ENCODE measurements around the gene PRKAG3.
"Not testable (repeated sequence)": the region's sequence is repeated elsewhere in the genome, so short reads cannot be mapped to it uniquely, and the experiment has no call there.

The PRKAG3 gene

DNA sequence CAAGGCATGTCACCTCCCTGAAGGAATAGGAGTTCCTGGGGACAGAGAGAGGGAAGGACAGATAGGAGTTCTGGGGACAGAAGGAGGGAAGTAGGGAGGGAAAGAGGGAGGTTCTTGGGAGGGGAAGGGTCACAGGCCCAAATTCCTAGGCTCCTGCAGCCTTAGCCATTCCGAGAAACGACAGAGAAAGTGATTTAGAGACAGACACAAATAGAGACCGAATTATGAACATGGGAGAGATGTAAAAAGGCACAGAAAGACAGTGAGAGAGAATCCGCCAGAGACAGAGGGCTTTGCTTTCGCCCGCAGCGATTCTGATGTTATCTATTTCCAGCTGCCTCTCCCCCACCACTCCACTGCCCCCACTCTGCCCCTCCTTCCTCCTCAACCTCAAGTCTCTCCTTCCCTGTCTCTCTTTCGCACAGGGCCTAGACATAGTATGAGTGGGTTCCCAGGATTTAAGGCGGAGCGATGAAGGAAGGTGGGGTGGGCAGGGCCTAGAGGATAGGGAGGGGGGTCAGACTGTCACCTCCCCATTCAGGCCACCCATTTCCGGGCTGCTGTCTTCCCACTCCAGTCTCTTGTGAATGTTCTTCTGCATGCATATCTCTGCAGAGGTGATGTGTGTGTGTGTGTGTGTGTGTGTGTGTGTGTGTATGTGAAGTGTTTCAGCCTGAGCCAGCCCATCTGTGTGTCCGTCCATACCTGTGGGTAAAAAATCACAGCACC lies 24.7 kb upstream of the PRKAG3 start:
- Histone ChIP-seq H3K4me1 (ENCODE audit: control insufficient read depth in 5 of 5, insufficient read depth in 5 of 5, low read length in 5 of 5) (peaks cover 0 to 22% (median 17%) of the 10 kb centered on the region in 5 donors), H3K9me3 (ENCODE audit: control insufficient read depth in 5 of 5, low read length in 5 of 5) (no peaks in the 10 kb centered on the region), H3K9ac (ENCODE audit: low read length in 5 of 5) (no peak overlapping the region), H3K4me3 (ENCODE audit: low read depth in 1 of 5, low read length in 5 of 5) (no peak overlapping the region), H3K27me3 (ENCODE audit: control insufficient read depth in 5 of 5, insufficient read depth in 4 of 5, low read length in 5 of 5) (peaks cover 61 to 69% (median 63%) of the 10 kb centered on the region in 5 donors), H3K27ac (ENCODE audit: low read depth, low read length) (no peak overlapping the region), H3K36me3 (ENCODE audit: control insufficient read depth in 5 of 5, insufficient read depth in 5 of 5, low read length in 5 of 5) (no peaks in the 10 kb centered on the region)

DNA sequence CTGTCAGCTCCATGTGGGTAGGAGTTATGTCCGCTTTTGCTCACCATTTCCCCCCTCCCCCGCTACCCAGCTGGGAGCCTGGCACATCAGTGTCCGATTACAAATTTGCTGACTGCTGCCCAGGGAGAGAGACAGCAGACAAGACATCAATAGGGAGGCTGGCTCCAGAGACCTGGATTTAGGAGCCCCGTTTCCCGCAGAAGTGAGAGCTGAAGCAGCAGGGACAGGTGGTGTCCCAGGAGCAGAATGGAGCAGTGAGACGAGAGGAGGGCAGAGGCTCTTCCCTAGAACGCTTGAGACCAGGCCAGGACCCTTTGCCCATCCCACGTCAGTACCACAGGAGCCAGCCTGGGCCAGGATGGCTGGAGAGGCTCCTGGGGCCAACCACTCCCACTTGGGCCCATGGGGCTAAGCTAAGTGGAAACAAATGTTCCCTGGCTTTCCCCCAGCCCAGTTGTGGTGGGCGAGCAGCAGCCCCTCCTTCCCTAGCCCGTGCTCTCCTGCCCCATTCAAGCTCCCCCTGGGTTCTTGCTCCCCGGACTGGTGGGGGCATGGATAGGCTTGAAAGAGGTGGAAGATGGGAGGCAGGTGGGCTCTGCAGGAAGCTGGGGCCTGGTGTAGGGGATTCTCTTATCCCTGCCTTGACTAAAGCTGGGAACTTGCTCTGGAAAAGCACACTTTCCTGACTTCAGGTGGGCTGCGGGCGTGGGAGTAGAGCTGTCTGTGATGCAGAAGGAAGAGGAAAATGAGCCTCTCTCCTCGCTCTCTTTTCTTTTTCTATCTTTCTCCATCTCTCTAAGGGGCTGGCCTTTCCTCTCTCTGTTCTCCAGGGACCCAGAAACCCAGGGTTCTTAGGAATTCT lies 23.9 kb upstream of the PRKAG3 start:
- no peak overlapping the region for H3K4me3 ChIP-seq (ENCODE audit: low read depth in 1 of 5, low read length in 5 of 5)
- H3K9me3 ChIP-seq (ENCODE audit: control insufficient read depth in 5 of 5, low read length in 5 of 5), result no peaks in the 10 kb centered on the region
- peaks cover 0 to 16% (median 12%) of the 10 kb centered on the region in 5 donors for H3K4me1 ChIP-seq (ENCODE audit: control insufficient read depth in 5 of 5, insufficient read depth in 5 of 5, low read length in 5 of 5)
- no peak overlapping the region for H3K9ac ChIP-seq (ENCODE audit: low read length in 5 of 5)
- no peaks in the 10 kb centered on the region for H3K36me3 ChIP-seq (ENCODE audit: control insufficient read depth in 5 of 5, insufficient read depth in 5 of 5, low read length in 5 of 5)
- H3K27me3 ChIP-seq (ENCODE audit: control insufficient read depth in 5 of 5, insufficient read depth in 4 of 5, low read length in 5 of 5), result peaks cover 60 to 68% (median 62%) of the 10 kb centered on the region in 5 donors
- no peak overlapping the region for H3K27ac ChIP-seq (ENCODE audit: low read depth, low read length)

- H3K9ac ChIP-seq (ENCODE audit: low read length in 5 of 5), result no peak overlapping the region
- no peaks in the 10 kb centered on the region for H3K36me3 ChIP-seq (ENCODE audit: control insufficient read depth in 5 of 5, insufficient read depth in 5 of 5, low read length in 5 of 5)
- H3K4me1 ChIP-seq (ENCODE audit: control insufficient read depth in 5 of 5, insufficient read depth in 5 of 5, low read length in 5 of 5), result peaks cover 0 to 10% (median 5%) of the 10 kb centered on the region in 5 donors
- H3K27me3 ChIP-seq (ENCODE audit: control insufficient read depth in 5 of 5, insufficient read depth in 4 of 5, low read length in 5 of 5), result peaks cover 53 to 61% (median 58%) of the 10 kb centered on the region in 5 donors
- H3K27ac ChIP-seq (ENCODE audit: low read depth, low read length), result no peak overlapping the region
- no peak overlapping the region for H3K4me3 ChIP-seq (ENCODE audit: low read depth in 1 of 5, low read length in 5 of 5)
- no peaks in the 10 kb centered on the region for H3K9me3 ChIP-seq (ENCODE audit: control insufficient read depth in 5 of 5, low read length in 5 of 5)
Measured at GRCh38 chr2:218854860-218855259, 23.3 kb upstream of the PRKAG3 start.

- Histone ChIP-seq H3K4me1 (ENCODE audit: control insufficient read depth in 5 of 5, insufficient read depth in 5 of 5, low read length in 5 of 5) (peaks cover 0 to 5% (median 2%) of the 10 kb centered on the region in 5 donors), H3K9me3 (ENCODE audit: control insufficient read depth in 5 of 5, low read length in 5 of 5) (no peaks in the 10 kb centered on the region), H3K27ac (ENCODE audit: low read depth, low read length) (no peak overlapping the region), H3K27me3 (ENCODE audit: control insufficient read depth in 5 of 5, insufficient read depth in 4 of 5, low read length in 5 of 5) (peaks cover 50 to 60% (median 52%) of the 10 kb centered on the region in 5 donors), H3K4me3 (ENCODE audit: low read depth in 1 of 5, low read length in 5 of 5) (no peak overlapping the region), H3K36me3 (ENCODE audit: control insufficient read depth in 5 of 5, insufficient read depth in 5 of 5, low read length in 5 of 5) (no peaks in the 10 kb centered on the region), H3K9ac (ENCODE audit: low read length in 5 of 5) (no peak overlapping the region)
Measured at GRCh38 chr2:218853766-218854165, 22.2 kb upstream of the PRKAG3 start.

GRCh38 chr2:218852911-218853667 lies 21.5 kb upstream of the PRKAG3 start:
- Histone ChIP-seq H3K9me3 (ENCODE audit: control insufficient read depth in 5 of 5, low read length in 5 of 5) (no peaks in the 10 kb centered on the region), H3K36me3 (ENCODE audit: control insufficient read depth in 5 of 5, insufficient read depth in 5 of 5, low read length in 5 of 5) (no peaks in the 10 kb centered on the region), H3K9ac (ENCODE audit: low read length in 5 of 5) (no peak overlapping the region), H3K27me3 (ENCODE audit: control insufficient read depth in 5 of 5, insufficient read depth in 4 of 5, low read length in 5 of 5) (peaks cover 43 to 60% (median 47%) of the 10 kb centered on the region in 5 donors), H3K4me3 (ENCODE audit: low read depth in 1 of 5, low read length in 5 of 5) (no peak overlapping the region), H3K4me1 (ENCODE audit: control insufficient read depth in 5 of 5, insufficient read depth in 5 of 5, low read length in 5 of 5) (peaks cover 0 to 5% (median 0%) of the 10 kb centered on the region in 5 donors), H3K27ac (ENCODE audit: low read depth, low read length) (no peak overlapping the region)

- no peak overlapping the region for H3K4me3 ChIP-seq (ENCODE audit: low read depth in 1 of 5, low read length in 5 of 5)
- H3K36me3 ChIP-seq (ENCODE audit: control insufficient read depth in 5 of 5, insufficient read depth in 5 of 5, low read length in 5 of 5), result no peaks in the 10 kb centered on the region
- peaks cover 30 to 45% (median 34%) of the 10 kb centered on the region in 5 donors for H3K27me3 ChIP-seq (ENCODE audit: control insufficient read depth in 5 of 5, insufficient read depth in 4 of 5, low read length in 5 of 5)
- peaks cover 0 to 2% (median 0%) of the 10 kb centered on the region in 5 donors for H3K4me1 ChIP-seq (ENCODE audit: control insufficient read depth in 5 of 5, insufficient read depth in 5 of 5, low read length in 5 of 5)
- H3K9me3 ChIP-seq (ENCODE audit: control insufficient read depth in 5 of 5, low read length in 5 of 5), result no peaks in the 10 kb centered on the region
- H3K9ac ChIP-seq (ENCODE audit: low read length in 5 of 5), result no peak overlapping the region
- H3K27ac ChIP-seq (ENCODE audit: low read depth, low read length), result no peak overlapping the region
Measured at GRCh38 chr2:218851286-218851685, 19.7 kb upstream of the PRKAG3 start.

DNA sequence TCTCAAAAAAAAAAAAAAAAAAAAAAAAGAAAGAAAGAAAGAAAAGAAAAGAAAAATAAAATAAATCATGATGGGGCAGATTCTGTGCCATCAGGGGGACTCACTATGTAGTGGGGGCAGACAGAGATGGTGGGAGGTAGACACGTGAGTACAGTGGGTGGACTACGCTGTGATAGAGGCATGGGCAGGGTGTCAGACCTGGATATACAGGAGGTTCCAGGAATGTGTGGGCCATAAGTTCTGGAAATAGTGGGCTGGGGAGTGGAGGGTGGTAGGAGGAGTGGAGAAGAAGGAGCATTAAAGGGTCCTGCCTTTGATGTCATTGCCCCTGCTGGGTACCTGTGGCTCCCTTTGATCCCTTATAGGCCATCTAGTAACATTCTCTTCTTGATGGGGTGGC lies 19.2 kb upstream of the PRKAG3 start:
- H3K4me3 ChIP-seq (ENCODE audit: low read depth in 1 of 5, low read length in 5 of 5), result no peak overlapping the region
- peaks cover 26 to 44% (median 34%) of the 10 kb centered on the region in 5 donors for H3K27me3 ChIP-seq (ENCODE audit: control insufficient read depth in 5 of 5, insufficient read depth in 4 of 5, low read length in 5 of 5)
- no peak overlapping the region for H3K9ac ChIP-seq (ENCODE audit: low read length in 5 of 5)
- H3K27ac ChIP-seq (ENCODE audit: low read depth, low read length), result no peak overlapping the region
- H3K36me3 ChIP-seq (ENCODE audit: control insufficient read depth in 5 of 5, insufficient read depth in 5 of 5, low read length in 5 of 5), result no peaks in the 10 kb centered on the region
- peaks cover 0 to 2% (median 0%) of the 10 kb centered on the region in 5 donors for H3K4me1 ChIP-seq (ENCODE audit: control insufficient read depth in 5 of 5, insufficient read depth in 5 of 5, low read length in 5 of 5)
- H3K9me3 ChIP-seq (ENCODE audit: control insufficient read depth in 5 of 5, low read length in 5 of 5), result no peaks in the 10 kb centered on the region

- Histone ChIP-seq H3K27me3 (ENCODE audit: control insufficient read depth in 5 of 5, insufficient read depth in 4 of 5, low read length in 5 of 5) (peaks cover 19 to 33% (median 27%) of the 10 kb centered on the region in 5 donors), H3K27ac (ENCODE audit: low read depth, low read length) (no peak overlapping the region)
Measured at GRCh38 chr2:218849721-218850120, 18.1 kb upstream of the PRKAG3 start.

DNA sequence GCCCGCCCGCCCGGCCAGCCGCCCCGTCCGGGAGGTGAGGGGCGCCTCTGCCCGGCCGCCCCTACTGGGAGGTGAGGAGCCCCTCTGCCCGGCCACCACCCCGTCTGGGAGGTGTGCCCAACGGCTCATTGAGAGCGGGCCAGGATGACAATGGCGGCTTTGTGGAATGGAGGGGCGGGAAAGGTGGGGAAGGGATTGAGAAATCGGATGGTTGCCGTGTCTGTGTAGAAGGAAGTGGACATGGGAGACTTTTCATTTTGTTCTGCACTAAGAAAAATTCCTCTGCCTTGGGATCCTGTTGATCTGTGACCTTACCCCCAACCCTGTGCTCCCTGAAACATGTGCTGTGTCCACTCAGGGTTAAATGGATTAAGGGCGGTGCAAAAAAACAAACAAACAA lies 15.4 kb upstream of the PRKAG3 start:
- not testable (repeated sequence) for H3K9me3 ChIP-seq (ENCODE audit: control insufficient read depth in 5 of 5, low read length in 5 of 5); H3K27ac ChIP-seq (ENCODE audit: low read depth, low read length); H3K9ac ChIP-seq (ENCODE audit: low read length in 5 of 5); H3K36me3 ChIP-seq (ENCODE audit: control insufficient read depth in 5 of 5, insufficient read depth in 5 of 5, low read length in 5 of 5); H3K4me1 ChIP-seq (ENCODE audit: control insufficient read depth in 5 of 5, insufficient read depth in 5 of 5, low read length in 5 of 5); H3K4me3 ChIP-seq (ENCODE audit: low read depth in 1 of 5, low read length in 5 of 5)
- peaks cover 10 to 21% (median 13%) of the 10 kb centered on the region in 5 donors for H3K27me3 ChIP-seq (ENCODE audit: control insufficient read depth in 5 of 5, insufficient read depth in 4 of 5, low read length in 5 of 5)

More at GRCh38 chr2:218849721-218850120, 18.1 kb upstream of the PRKAG3 start:
- Histone ChIP-seq H3K9ac (ENCODE audit: low read length in 5 of 5) (no peak overlapping the region), H3K36me3 (ENCODE audit: control insufficient read depth in 5 of 5, insufficient read depth in 5 of 5, low read length in 5 of 5) (no peaks in the 10 kb centered on the region), H3K4me1 (ENCODE audit: control insufficient read depth in 5 of 5, insufficient read depth in 5 of 5, low read length in 5 of 5) (peaks cover 0 to 2% (median 0%) of the 10 kb centered on the region in 5 donors), H3K9me3 (ENCODE audit: control insufficient read depth in 5 of 5, low read length in 5 of 5) (no peaks in the 10 kb centered on the region), H3K4me3 (ENCODE audit: low read depth in 1 of 5, low read length in 5 of 5) (no peak overlapping the region)
